ENCODE data around the gene CREB5. TPM values are rescaled to one million over a fixed set of nuclear protein-coding genes. Genes with fewer than 3 reads are reported as not detected.

CREB5 gene
- total RNA-seq, 4 donors from 2014 or later = 0.90 to 10.1 (median 4.9) TPM

DNA sequence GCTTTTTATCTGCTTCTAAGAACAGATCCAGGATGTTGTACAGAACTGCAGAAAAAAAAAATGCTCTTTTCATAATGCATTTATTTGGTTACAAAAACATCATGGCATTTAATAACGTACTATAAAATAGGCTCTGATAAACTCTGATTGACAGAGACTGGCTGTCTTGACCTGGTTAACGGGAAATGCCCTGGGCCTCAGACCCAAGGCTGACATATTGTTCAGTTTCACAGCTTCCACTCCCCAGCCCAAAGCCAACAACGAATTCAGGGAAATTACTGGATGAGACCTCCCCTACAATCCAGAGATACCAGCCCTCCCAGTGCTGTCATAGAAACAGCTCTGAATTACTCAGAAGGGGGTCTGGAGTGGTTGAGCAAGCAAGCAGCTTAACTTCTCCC, 260.1 kb downstream of the CREB5 start:
- no peak for TF ChIP-seq POLR2A (IDR thresholded peaks at IDR 0.05)
- TF ChIP-seq, protein P1, sequence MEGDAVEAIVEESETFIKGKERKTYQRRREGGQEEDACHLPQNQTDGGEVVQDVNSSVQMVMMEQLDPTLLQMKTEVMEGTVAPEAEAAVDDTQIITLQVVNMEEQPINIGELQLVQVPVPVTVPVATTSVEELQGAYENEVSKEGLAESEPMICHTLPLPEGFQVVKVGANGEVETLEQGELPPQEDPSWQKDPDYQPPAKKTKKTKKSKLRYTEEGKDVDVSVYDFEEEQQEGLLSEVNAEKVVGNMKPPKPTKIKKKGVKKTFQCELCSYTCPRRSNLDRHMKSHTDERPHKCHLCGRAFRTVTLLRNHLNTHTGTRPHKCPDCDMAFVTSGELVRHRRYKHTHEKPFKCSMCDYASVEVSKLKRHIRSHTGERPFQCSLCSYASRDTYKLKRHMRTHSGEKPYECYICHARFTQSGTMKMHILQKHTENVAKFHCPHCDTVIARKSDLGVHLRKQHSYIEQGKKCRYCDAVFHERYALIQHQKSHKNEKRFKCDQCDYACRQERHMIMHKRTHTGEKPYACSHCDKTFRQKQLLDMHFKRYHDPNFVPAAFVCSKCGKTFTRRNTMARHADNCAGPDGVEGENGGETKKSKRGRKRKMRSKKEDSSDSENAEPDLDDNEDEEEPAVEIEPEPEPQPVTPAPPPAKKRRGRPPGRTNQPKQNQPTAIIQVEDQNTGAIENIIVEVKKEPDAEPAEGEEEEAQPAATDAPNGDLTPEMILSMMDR (IDR thresholded peaks at IDR 0.05 in 4 of 5, conservative IDR thresholded peaks at IDR 0.05 in 1 of 5) = no peak
- Histone ChIP-seq H3K4me1 (peaks cover 7 to 12% of the 10 kb centered on the region in 2 donors), H3K4me3 (no peak overlapping the region), H3K27me3 (no peaks in the 10 kb centered on the region), H3K36me3 (no peaks in the 10 kb centered on the region), H3K9me3 (no peaks in the 10 kb centered on the region), H3K27ac (no peak overlapping the region)
- intact Hi-C loops (cut with DNase I; ENCODE audit: low total_unique reads) (no loop called here), in situ Hi-C loops (cut with MboI; ENCODE audit: low sequenced_read_pairs in 4 of 4) (no loop called here)
- no peak for ATAC-seq
- DNase-seq = no peak

DNA sequence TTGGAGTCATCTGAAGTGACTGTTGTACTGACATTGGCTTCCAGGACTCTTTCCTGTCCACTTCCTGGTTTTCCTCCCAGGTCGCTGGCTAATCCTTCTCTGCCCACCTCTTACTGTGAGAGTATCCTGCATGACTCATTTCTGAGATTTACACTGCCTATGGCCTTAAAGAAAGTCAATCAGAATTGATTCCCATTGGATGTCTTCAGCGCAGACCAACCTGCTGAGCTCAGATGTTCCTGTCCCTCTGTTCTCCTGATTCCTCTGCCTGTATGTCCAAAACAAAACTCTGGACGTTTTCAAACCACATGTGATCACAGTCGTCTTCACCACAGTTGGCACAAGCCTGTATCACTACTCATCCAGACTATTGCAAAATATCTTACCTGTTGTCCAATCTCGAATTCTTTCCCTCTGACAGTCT, 262.1 kb downstream of the CREB5 start:
- Histone ChIP-seq H3K27ac (peak overlapping the region in 1 of 4 donors; percentile 20), H3K4me3 (no peak overlapping the region), H3K4me1 (peaks cover 7 to 12% of the 10 kb centered on the region in 2 donors), H3K36me3 (no peaks in the 10 kb centered on the region), H3K9me3 (no peaks in the 10 kb centered on the region), H3K27me3 (no peaks in the 10 kb centered on the region)
- intact Hi-C loops (cut with DNase I; ENCODE audit: low total_unique reads) (no loop called here), in situ Hi-C loops (cut with MboI; ENCODE audit: low sequenced_read_pairs in 4 of 4) (no loop called here)
- no peak for DNase-seq
- peak; percentile 42 to 60 for ATAC-seq
- no peak for TF ChIP-seq POLR2A (IDR thresholded peaks at IDR 0.05)
- TF ChIP-seq, protein P1 (IDR thresholded peaks at IDR 0.05 in 4 of 5, conservative IDR thresholded peaks at IDR 0.05 in 1 of 5) = no peak

DNA sequence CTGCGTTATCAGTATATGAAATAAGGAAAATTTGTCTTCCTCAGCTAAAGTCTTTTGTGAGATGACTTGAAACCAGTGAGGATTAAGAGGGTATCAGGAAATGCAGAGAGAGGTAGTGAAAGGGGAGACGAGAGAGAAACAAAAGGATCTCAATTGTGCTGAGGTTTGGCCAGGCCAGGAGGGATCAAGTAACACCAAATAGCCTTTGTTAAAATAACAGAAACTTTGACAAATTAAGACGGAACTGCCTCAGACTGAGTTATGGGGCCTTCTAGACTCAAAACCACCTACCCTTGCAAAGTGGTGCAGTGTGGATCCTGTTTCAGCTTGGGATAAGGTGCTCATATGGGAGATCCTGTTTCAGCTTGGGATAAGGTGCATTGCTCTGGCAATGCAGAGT, 263.1 kb downstream of the CREB5 start:
- no peak for DNase-seq
- intact Hi-C loops (cut with DNase I; ENCODE audit: low total_unique reads) (no loop called here), in situ Hi-C loops (cut with MboI; ENCODE audit: low sequenced_read_pairs in 4 of 4) (no loop called here)
- Histone ChIP-seq H3K27ac (no peak overlapping the region), H3K36me3 (no peaks in the 10 kb centered on the region), H3K4me3 (no peak overlapping the region), H3K4me1 (peaks cover 7 to 8% of the 10 kb centered on the region in 2 donors), H3K9me3 (no peaks in the 10 kb centered on the region), H3K27me3 (no peaks in the 10 kb centered on the region)
- TF ChIP-seq POLR2A (IDR thresholded peaks at IDR 0.05) = no peak
- TF ChIP-seq, protein P1 (IDR thresholded peaks at IDR 0.05 in 4 of 5, conservative IDR thresholded peaks at IDR 0.05 in 1 of 5) = no peak
- ATAC-seq = no peak

DNA sequence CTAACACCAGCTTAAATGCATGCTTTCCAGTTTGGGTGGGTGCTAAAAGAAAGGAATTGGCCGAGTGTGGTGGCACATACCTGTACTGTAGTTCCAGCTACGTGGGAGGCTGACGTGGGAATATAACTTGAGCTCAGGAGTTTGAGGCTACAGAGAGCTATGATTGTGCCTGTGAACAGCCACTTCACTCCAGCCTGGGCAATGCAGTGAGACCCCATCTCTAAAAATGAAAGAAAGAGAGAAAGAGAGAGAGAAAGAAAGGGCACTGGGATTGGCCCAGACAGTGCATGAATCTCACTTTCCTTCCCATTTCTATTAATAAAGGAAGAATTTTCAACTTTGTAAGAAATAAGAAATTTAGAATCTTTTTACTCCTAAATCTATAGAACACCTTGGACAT, 265.4 kb downstream of the CREB5 start:
- ATAC-seq (no peak), DNase-seq (no peak)
- H3K4me1 ChIP-seq = peaks cover 7 to 8% of the 10 kb centered on the region in 2 donors
- intact Hi-C loops (cut with DNase I; ENCODE audit: low total_unique reads) = no loop called here
- in situ Hi-C loops (cut with MboI; ENCODE audit: low sequenced_read_pairs in 4 of 4) = no loop called here
- TF ChIP-seq POLR2A (IDR thresholded peaks at IDR 0.05) = no peak
- TF ChIP-seq, protein P1 (IDR thresholded peaks at IDR 0.05 in 4 of 5, conservative IDR thresholded peaks at IDR 0.05 in 1 of 5) = no peak
- no peaks in the 10 kb centered on the region for H3K27me3 ChIP-seq
- no peaks in the 10 kb centered on the region for H3K36me3 ChIP-seq
- H3K9me3 ChIP-seq = no peaks in the 10 kb centered on the region
- no peak overlapping the region for H3K4me3 ChIP-seq
- H3K27ac ChIP-seq = no peak overlapping the region

DNA sequence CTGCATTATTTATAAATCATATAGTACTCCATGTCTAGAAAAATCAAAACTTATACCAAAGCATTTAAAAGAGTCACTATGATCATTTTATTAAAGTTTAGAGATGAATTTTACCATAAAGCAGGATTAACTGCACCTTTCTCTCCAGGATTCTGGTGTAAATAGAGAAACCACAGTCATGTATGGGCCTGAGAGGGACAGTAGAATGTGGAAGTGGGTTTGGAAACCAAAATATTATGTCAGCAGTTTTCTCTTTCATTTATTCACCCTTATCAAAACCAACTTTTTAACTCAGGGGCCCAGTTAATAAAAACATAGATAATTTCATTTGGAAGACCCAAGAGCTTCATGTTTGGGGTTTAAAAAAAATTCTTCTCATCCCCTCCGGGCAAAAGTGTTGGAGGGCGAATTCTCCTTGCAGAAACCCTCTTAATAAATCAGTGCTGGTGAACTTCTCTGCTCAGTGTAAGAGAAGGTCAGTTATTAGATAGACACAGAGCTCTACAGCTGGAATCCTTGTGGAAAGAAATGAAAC, 266.2 kb downstream of the CREB5 start:
- no peak overlapping the region for H3K4me3 ChIP-seq
- intact Hi-C loops (cut with DNase I; ENCODE audit: low total_unique reads) = no loop called here
- H3K27ac ChIP-seq = no peak overlapping the region
- H3K9me3 ChIP-seq = no peaks in the 10 kb centered on the region
- no peak for DNase-seq
- in situ Hi-C loops (cut with MboI; ENCODE audit: low sequenced_read_pairs in 4 of 4) = no loop called here
- no peaks in the 10 kb centered on the region for H3K36me3 ChIP-seq
- H3K27me3 ChIP-seq = no peaks in the 10 kb centered on the region
- no peak for ATAC-seq
- TF ChIP-seq, protein P1 (IDR thresholded peaks at IDR 0.05 in 4 of 5, conservative IDR thresholded peaks at IDR 0.05 in 1 of 5) = no peak
- TF ChIP-seq POLR2A (IDR thresholded peaks at IDR 0.05) = no peak
- H3K4me1 ChIP-seq = peaks cover 7 to 8% of the 10 kb centered on the region in 2 donors

Measured in gastrocnemius medialis (tissue), 4 donors.